DOHH2 (cell line): ENCODE results near the gene SH3PXD2A.

ENCODE experiments used
- H3F3A ChIP-seq: fragments of 200-600 bp; sonication (generic), shearing (Covaris generic); 2 replicates; pipeline ENCODE4 v1.6.0; 2016; ENCODE audit warnings: antibody characterized with exemption, mild to moderate bottlenecking; ENCODE audit not compliant: control insufficient read depth, insufficient read depth
- H3K27ac ChIP-seq: fragments of 200-600 bp; sonication (generic); 2 replicates; pipeline ENCODE4 v1.5.1; 2014; ENCODE audit warnings: low read depth, mild to moderate bottlenecking, low read length, moderate library complexity
- H3K27me3 ChIP-seq: fragments of 200-600 bp; sonication (generic); 2 replicates; pipeline ENCODE4 v1.6.1; 2014; ENCODE audit warnings: mild to moderate bottlenecking, low read length, mixed read lengths; ENCODE audit not compliant: control insufficient read depth
- H3K36me3 ChIP-seq: fragments of 200-600 bp; sonication (generic); 2 replicates; pipeline ENCODE4 v1.6.1; 2014; ENCODE audit warnings: mild to moderate bottlenecking, low read length, moderate library complexity, mixed read lengths; ENCODE audit not compliant: control insufficient read depth
- H3K4me1 ChIP-seq: fragments of 200-600 bp; sonication (generic); 2 replicates; pipeline ENCODE4 v1.6.1; 2014; ENCODE audit warnings: mild to moderate bottlenecking, low read length, mixed read lengths; ENCODE audit not compliant: control insufficient read depth
- H3K4me2 ChIP-seq: fragments of 200-600 bp; sonication (generic); 2 replicates; pipeline ENCODE4 v1.6.0; 2014; ENCODE audit warnings: mild to moderate bottlenecking, low read length, moderate library complexity
- H3K4me3 ChIP-seq: fragments of 200-600 bp; sonication (generic); 2 replicates; pipeline ENCODE4 v1.5.1; 2014; ENCODE audit warnings: mild to moderate bottlenecking, low read length, mixed read lengths
- H3K79me2 ChIP-seq: fragments of 200-600 bp; sonication (generic); 2 replicates; pipeline ENCODE4 v1.6.1; 2014; ENCODE audit warnings: mild to moderate bottlenecking, low read length, mixed read lengths; ENCODE audit not compliant: control insufficient read depth
- H3K9me2 ChIP-seq: fragments of 200-600 bp; sonication (generic); replicated peaks from 2 replicates; pipeline ENCODE4 v1.6.1; 2014; ENCODE audit warnings: mild to moderate bottlenecking, low read length, mixed read lengths; ENCODE audit not compliant: control insufficient read depth
- H3K9me3 ChIP-seq: fragments of 200-600 bp; sonication (generic); 2 replicates; pipeline ENCODE4 v1.6.1; 2014; ENCODE audit warnings: antibody characterized with exemption, low read length, mixed read lengths; ENCODE audit not compliant: control insufficient read depth, insufficient read depth
- H4K20me1 ChIP-seq: fragments of 200-600 bp; sonication (generic); 2 replicates; pipeline ENCODE4 v1.6.0; 2014; ENCODE audit warnings: low read depth, mild to moderate bottlenecking, antibody characterized with exemption, low read length, moderate library complexity; ENCODE audit not compliant: control insufficient read depth, insufficient read depth
- CTCF ChIP-seq: fragments of 200-600 bp; sonication (generic); IDR thresholded peaks from one replicate; pipeline ENCODE4 v1.5.1; 2014; ENCODE audit warnings: antibody characterized with exemption, mild to moderate bottlenecking, low read depth, low read length; ENCODE audit not compliant: poor library complexity, severe bottlenecking
- EZH2phosphoT487 ChIP-seq: fragments of 200-600 bp; sonication (generic); IDR thresholded peaks from 2 replicates; pipeline ENCODE4 v1.6.1; 2017; ENCODE audit warnings: borderline replicate concordance, mild to moderate bottlenecking, antibody characterized with exemption, low read length, moderate library complexity, mixed read lengths

Gene SH3PXD2A

GRCh38 chr10:103651333-103651732, 204.0 kb downstream of the SH3PXD2A start:
- TF ChIP-seq EZH2phosphoT487 (no peak), CTCF (no peak)
- Histone ChIP-seq H3F3A (no peaks in the 10 kb centered on the region), H3K4me1 (no peaks in the 10 kb centered on the region), H4K20me1 (no peaks in the 10 kb centered on the region), H3K27ac (no peak overlapping the region), H3K4me2 (no peak overlapping the region), H3K9me2 (no peaks in the 10 kb centered on the region), H3K9me3 (no peaks in the 10 kb centered on the region), H3K4me3 (no peak overlapping the region), H3K79me2 (no peaks in the 10 kb centered on the region), H3K36me3 (no peaks in the 10 kb centered on the region), H3K27me3 (no peaks in the 10 kb centered on the region)

GRCh38 chr10:103649654-103650423, 205.5 kb downstream of the SH3PXD2A start:
- no peak overlapping the region for H3K4me3 ChIP-seq
- H3K27ac ChIP-seq, result no peak overlapping the region
- no peaks in the 10 kb centered on the region for H3F3A ChIP-seq
- H3K4me2 ChIP-seq, result no peak overlapping the region
- no peaks in the 10 kb centered on the region for H3K79me2 ChIP-seq
- no peaks in the 10 kb centered on the region for H3K27me3 ChIP-seq
- no peaks in the 10 kb centered on the region for H3K36me3 ChIP-seq
- H3K9me2 ChIP-seq, result no peaks in the 10 kb centered on the region
- no peaks in the 10 kb centered on the region for H3K4me1 ChIP-seq
- no peaks in the 10 kb centered on the region for H3K9me3 ChIP-seq
- H4K20me1 ChIP-seq, result no peaks in the 10 kb centered on the region
- TF ChIP-seq EZH2phosphoT487, result no peak
- TF ChIP-seq CTCF, result no peak

GRCh38 chr10:103648636-103649532, 206.5 kb downstream of the SH3PXD2A start:
- no peaks in the 10 kb centered on the region for H3F3A ChIP-seq
- H3K79me2 ChIP-seq, result no peaks in the 10 kb centered on the region
- no peaks in the 10 kb centered on the region for H3K9me3 ChIP-seq
- no peaks in the 10 kb centered on the region for H3K36me3 ChIP-seq
- TF ChIP-seq EZH2phosphoT487 (no peak), CTCF (no peak)
- no peaks in the 10 kb centered on the region for H4K20me1 ChIP-seq
- no peak overlapping the region for H3K4me3 ChIP-seq
- H3K4me2 ChIP-seq, result no peak overlapping the region
- no peaks in the 10 kb centered on the region for H3K27me3 ChIP-seq
- H3K27ac ChIP-seq, result no peak overlapping the region
- no peaks in the 10 kb centered on the region for H3K9me2 ChIP-seq
- no peaks in the 10 kb centered on the region for H3K4me1 ChIP-seq
